Measurements from ENCODE around the gene ERP29. TPM values are rescaled to one million over a fixed set of nuclear protein-coding genes. Genes with fewer than 3 reads are reported as not detected.

The ERP29 gene
- total and polyA plus RNA-seq, 2 of the 13 experiments (the other 11 are each of a cell fraction or from before 2014, with no cell fraction given) = 111 to 147 TPM

DNA sequence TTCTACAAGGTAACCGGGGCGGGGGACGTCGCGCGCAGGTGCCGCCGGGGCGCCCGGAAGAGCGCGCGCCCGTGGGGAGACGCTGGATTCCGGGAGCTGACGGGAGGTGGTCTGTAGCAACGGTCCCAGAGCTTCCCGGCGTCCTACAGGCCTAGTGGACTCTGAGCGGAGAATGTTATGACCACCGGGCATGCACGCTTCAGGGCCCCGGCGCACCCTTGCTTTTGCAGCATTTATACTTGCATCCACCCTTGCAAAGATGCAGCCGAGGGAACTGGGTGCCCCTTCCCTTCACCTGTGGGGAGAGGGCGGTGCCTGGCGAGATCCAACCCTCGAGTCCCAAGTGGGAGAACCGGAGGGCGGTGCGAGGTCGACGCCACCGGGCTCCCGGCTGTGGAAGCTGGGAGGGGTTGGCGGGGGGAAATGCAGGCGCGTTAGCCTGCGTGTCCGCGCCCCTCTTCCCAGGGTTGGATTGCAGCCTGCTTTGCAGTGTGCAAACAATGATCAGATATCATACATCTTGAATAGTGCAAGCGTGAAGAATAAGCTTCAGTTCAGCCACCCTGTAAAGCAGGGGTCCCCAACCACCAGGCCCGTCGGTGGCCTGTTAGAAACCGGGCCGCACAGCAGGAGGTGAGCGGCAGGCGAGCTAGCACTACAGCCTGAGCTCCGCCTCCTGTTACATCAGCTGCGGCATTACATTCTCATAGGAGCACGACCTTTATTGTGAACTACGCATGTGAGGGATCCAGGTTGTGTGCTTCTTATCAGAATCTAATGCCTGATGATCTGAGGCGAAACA lies 576 bp downstream of the ERP29 start (continued):
- TF ChIP-seq AKAP8 (CRISPR knock-in tag; IDR thresholded peaks at IDR 0.05) = no peak; the same call in 1 of the 2 replicates
- no peak for TF ChIP-seq MAX (IDR thresholded peaks at IDR 0.05)
- no peak for TF ChIP-seq ZBTB10 (CRISPR knock-in tag; IDR thresholded peaks at IDR 0.05; ENCODE audit: borderline replicate concordance)
- no peak for TF ChIP-seq HMGA1 (CRISPR knock-in tag; conservative IDR thresholded peaks at IDR 0.05)
- TF ChIP-seq, protein P1, sequence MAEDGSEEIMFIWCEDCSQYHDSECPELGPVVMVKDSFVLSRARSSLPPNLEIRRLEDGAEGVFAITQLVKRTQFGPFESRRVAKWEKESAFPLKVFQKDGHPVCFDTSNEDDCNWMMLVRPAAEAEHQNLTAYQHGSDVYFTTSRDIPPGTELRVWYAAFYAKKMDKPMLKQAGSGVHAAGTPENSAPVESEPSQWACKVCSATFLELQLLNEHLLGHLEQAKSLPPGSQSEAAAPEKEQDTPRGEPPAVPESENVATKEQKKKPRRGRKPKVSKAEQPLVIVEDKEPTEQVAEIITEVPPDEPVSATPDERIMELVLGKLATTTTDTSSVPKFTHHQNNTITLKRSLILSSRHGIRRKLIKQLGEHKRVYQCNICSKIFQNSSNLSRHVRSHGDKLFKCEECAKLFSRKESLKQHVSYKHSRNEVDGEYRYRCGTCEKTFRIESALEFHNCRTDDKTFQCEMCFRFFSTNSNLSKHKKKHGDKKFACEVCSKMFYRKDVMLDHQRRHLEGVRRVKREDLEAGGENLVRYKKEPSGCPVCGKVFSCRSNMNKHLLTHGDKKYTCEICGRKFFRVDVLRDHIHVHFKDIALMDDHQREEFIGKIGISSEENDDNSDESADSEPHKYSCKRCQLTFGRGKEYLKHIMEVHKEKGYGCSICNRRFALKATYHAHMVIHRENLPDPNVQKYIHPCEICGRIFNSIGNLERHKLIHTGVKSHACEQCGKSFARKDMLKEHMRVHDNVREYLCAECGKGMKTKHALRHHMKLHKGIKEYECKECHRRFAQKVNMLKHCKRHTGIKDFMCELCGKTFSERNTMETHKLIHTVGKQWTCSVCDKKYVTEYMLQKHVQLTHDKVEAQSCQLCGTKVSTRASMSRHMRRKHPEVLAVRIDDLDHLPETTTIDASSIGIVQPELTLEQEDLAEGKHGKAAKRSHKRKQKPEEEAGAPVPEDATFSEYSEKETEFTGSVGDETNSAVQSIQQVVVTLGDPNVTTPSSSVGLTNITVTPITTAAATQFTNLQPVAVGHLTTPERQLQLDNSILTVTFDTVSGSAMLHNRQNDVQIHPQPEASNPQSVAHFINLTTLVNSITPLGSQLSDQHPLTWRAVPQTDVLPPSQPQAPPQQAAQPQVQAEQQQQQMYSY (CRISPR knock-in tag; IDR thresholded peaks at IDR 0.05) = no peak
- peak; percentile 63; the same call in 1 of the 2 replicates for TF ChIP-seq TGIF2 (CRISPR knock-in tag; IDR thresholded peaks at IDR 0.05)
- TF ChIP-seq, protein P2, sequence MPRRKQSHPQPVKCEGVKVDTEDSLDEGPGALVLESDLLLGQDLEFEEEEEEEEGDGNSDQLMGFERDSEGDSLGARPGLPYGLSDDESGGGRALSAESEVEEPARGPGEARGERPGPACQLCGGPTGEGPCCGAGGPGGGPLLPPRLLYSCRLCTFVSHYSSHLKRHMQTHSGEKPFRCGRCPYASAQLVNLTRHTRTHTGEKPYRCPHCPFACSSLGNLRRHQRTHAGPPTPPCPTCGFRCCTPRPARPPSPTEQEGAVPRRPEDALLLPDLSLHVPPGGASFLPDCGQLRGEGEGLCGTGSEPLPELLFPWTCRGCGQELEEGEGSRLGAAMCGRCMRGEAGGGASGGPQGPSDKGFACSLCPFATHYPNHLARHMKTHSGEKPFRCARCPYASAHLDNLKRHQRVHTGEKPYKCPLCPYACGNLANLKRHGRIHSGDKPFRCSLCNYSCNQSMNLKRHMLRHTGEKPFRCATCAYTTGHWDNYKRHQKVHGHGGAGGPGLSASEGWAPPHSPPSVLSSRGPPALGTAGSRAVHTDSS (CRISPR knock-in tag; conservative IDR thresholded peaks at IDR 0.05) = no peak
- no peak for TF ChIP-seq ZFP90 (CRISPR knock-in tag; IDR thresholded peaks at IDR 0.05; ENCODE audit: borderline replicate concordance)
- TF ChIP-seq ZNF678 (CRISPR knock-in tag; IDR thresholded peaks at IDR 0.05) = peak; percentile 95
- TF ChIP-seq, protein P3, sequence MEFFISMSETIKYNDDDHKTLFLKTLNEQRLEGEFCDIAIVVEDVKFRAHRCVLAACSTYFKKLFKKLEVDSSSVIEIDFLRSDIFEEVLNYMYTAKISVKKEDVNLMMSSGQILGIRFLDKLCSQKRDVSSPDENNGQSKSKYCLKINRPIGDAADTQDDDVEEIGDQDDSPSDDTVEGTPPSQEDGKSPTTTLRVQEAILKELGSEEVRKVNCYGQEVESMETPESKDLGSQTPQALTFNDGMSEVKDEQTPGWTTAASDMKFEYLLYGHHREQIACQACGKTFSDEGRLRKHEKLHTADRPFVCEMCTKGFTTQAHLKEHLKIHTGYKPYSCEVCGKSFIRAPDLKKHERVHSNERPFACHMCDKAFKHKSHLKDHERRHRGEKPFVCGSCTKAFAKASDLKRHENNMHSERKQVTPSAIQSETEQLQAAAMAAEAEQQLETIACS (CRISPR knock-in tag; IDR thresholded peaks at IDR 0.05) = no peak; the same call in 1 of the 2 replicates
- no peak for TF ChIP-seq ZNF770 (CRISPR knock-in tag; IDR thresholded peaks at IDR 0.05)
- TF ChIP-seq ZBTB7A (CRISPR knock-in tag; IDR thresholded peaks at IDR 0.05) = no peak
- TF ChIP-seq ZC3H4 (CRISPR knock-in tag; IDR thresholded peaks at IDR 0.05; ENCODE audit: borderline replicate concordance) = peak; percentile 51; the same call in 1 of the 2 replicates
